SK-N-SH (cell line): ENCODE measurements around the gene ZFP57. TPM values are rescaled to one million over a fixed set of nuclear protein-coding genes. Genes with fewer than 3 reads are reported as not detected.

Experiments used
- CTCF ChIA-PET: fragments of 300-600, 350-600 bp; formaldehyde crosslinking; extraction: SDS; loops from one replicate; lab custom pipeline; 2021; lab: Yijun Ruan, JAX
- POLR2A ChIA-PET: fragments of 350-600 bp; sonication (Branson Sonifier 250); formaldehyde crosslinking; extraction: SDS; loops from one replicate; lab custom pipeline; 2020; ENCODE audit warnings: antibody characterized with exemption, inconsistent platforms; lab: Yijun Ruan, JAX
- DNase-seq: peaks from one replicate; pipeline ENCODE4 v3.0.0; 2012
- H2AFZ ChIP-seq: fragments of 200-600 bp; sonication (generic); 2 replicates; pipeline ENCODE4 v1.8.1; 2016; ENCODE audit warnings: antibody characterized with exemption, mild to moderate bottlenecking, low read depth
- H3F3A ChIP-seq: fragments of 200-600 bp; sonication (generic); replicated peaks from 2 replicates; pipeline ENCODE3; 2016; ENCODE audit warnings: antibody characterized with exemption, mild to moderate bottlenecking; ENCODE audit not compliant: insufficient read depth
- H3K27ac ChIP-seq, 2 experiments: fragments of 200-500 bp in 1 of 2; fragments of 200-600 bp in 1 of 2; sonication (Bioruptor generic) in 1 of 2; sonication (generic), shearing (Covaris generic) in 1 of 2; 2 replicates each; pipeline versions ENCODE4 v1.5.1 to v1.6.1; 2014 to 2016; ENCODE audit warnings: low read depth in 2 of 2, inconsistent platforms in 1 of 2, low read length in 1 of 2, mild to moderate bottlenecking in 1 of 2, mixed read lengths in 1 of 2
- H3K27me3 ChIP-seq: fragments of 200-600 bp; sonication (generic), shearing (Covaris generic); 2 replicates; pipeline ENCODE4 v1.6.1; 2016; ENCODE audit warnings: mixed run types; ENCODE audit not compliant: insufficient read depth
- H3K36me3 ChIP-seq, 2 experiments: fragments of 200-500 bp in 1 of 2; fragments of 200-600 bp in 1 of 2; sonication (Bioruptor generic) in 1 of 2; sonication (generic) in 1 of 2; replicated peaks in 1 of 2; 2 replicates each; pipeline versions ENCODE3 to v1.5.1; 2014 to 2016; ENCODE audit warnings: low read length in 1 of 2, mild to moderate bottlenecking in 1 of 2; ENCODE audit not compliant: insufficient read depth in 2 of 2, control insufficient read depth in 1 of 2
- H3K4me1 ChIP-seq, 2 experiments: fragments of 200-500 bp in 1 of 2; fragments of 200-600 bp in 1 of 2; sonication (Bioruptor generic) in 1 of 2; sonication (generic), shearing (Covaris generic) in 1 of 2; 2 replicates each; pipeline versions ENCODE4 v1.5.1 to v1.6.1; 2014 to 2016; ENCODE audit warnings: low read depth in 1 of 2, low read length in 1 of 2, mixed run types in 1 of 2; ENCODE audit not compliant: insufficient read depth in 2 of 2, control insufficient read depth in 1 of 2
- H3K4me2 ChIP-seq: fragments of 200-600 bp; sonication (generic), shearing (Covaris generic); 2 replicates; pipeline ENCODE4 v1.6.1; 2017; ENCODE audit warnings: mixed run types
- H3K4me3 ChIP-seq, 2 experiments: fragments of 200-500 bp in 1 of 2; fragments of 200-600 bp in 1 of 2; sonication (Bioruptor generic) in 1 of 2; sonication (generic), shearing (Covaris generic) in 1 of 2; 2 replicates each; pipeline versions ENCODE4 v1.5.1 to v1.8.1; 2014 to 2016; ENCODE audit warnings: low read depth in 2 of 2, inconsistent platforms in 1 of 2, low read length in 1 of 2, mild to moderate bottlenecking in 1 of 2, mixed read lengths in 1 of 2, moderate library complexity in 1 of 2
- H3K79me2 ChIP-seq: fragments of 200-600 bp; sonication (generic); 2 replicates; pipeline ENCODE4 v1.8.1; 2017; ENCODE audit warnings: mild to moderate bottlenecking; ENCODE audit not compliant: insufficient read depth
- H3K9ac ChIP-seq: fragments of 200-600 bp; sonication (generic); 2 replicates; pipeline ENCODE4 v1.6.1; 2017; ENCODE audit warnings: mixed run types
- H3K9me2 ChIP-seq: fragments of 200-600 bp; sonication (generic); 2 replicates; pipeline ENCODE4 v1.6.1; 2017; ENCODE audit warnings: mixed run types
- H3K9me3 ChIP-seq: fragments of 200-600 bp; sonication (generic); 2 replicates; pipeline ENCODE4 v1.6.1; 2017; ENCODE audit warnings: mixed run types, mild to moderate bottlenecking, moderate library complexity
- H4K20me1 ChIP-seq: fragments of 200-600 bp; sonication (generic); 2 replicates; pipeline ENCODE4 v1.6.1; 2017; ENCODE audit warnings: mild to moderate bottlenecking, mixed run types; ENCODE audit not compliant: insufficient read depth
- ELF1 ChIP-seq: IDR thresholded peaks from 2 replicates; pipeline ENCODE4 v1.4.0; 2012
- FOSL2 ChIP-seq: IDR thresholded peaks from 2 replicates; pipeline ENCODE4 v1.4.0; 2012; ENCODE audit warnings: low read depth, mild to moderate bottlenecking, moderate library complexity, borderline replicate concordance
- FOXJ3 ChIP-seq: sonication (generic); formaldehyde crosslinking; IDR thresholded peaks from 2 replicates; pipeline ENCODE4 v1.5.1; 2020; ENCODE audit warnings: mild to moderate bottlenecking, missing genetic modification reagents
- FOXM1 ChIP-seq: IDR thresholded peaks from 2 replicates; pipeline ENCODE4 v1.4.0; 2012; ENCODE audit warnings: low read depth, mild to moderate bottlenecking
- GATA2 ChIP-seq: sonication (generic); formaldehyde crosslinking; IDR thresholded peaks from 2 replicates; pipeline ENCODE4 v1.5.0; 2020; ENCODE audit warnings: mild to moderate bottlenecking, missing genetic modification reagents
- JUND ChIP-seq: IDR thresholded peaks from 2 replicates; pipeline ENCODE4 v1.4.0; 2012
- MAX ChIP-seq: IDR thresholded peaks from 2 replicates; pipeline ENCODE4 v1.4.0; 2012; ENCODE audit warnings: low read depth
- MEF2A ChIP-seq: IDR thresholded peaks from 2 replicates; pipeline ENCODE4 v1.4.0; 2012; ENCODE audit warnings: low read depth, borderline replicate concordance
- MXI1 ChIP-seq: IDR thresholded peaks from 2 replicates; pipeline ENCODE4 v1.6.1; 2012; ENCODE audit warnings: mild to moderate bottlenecking, low read depth, low read length, improper control_type of control experiment
- NRF1 ChIP-seq: IDR thresholded peaks from 2 replicates; pipeline ENCODE4 v1.6.1; 2012; ENCODE audit warnings: low read depth, mild to moderate bottlenecking, low read length
- RAD21 ChIP-seq: IDR thresholded peaks from 2 replicates; pipeline ENCODE4 v1.6.1; 2012; ENCODE audit warnings: mild to moderate bottlenecking, low read length
- RCOR1 ChIP-seq: fragments of 150-350 bp; IDR thresholded peaks from 2 replicates; pipeline ENCODE4 v1.6.1; 2017; ENCODE audit warnings: antibody characterized with exemption, low read length
- REST ChIP-seq: IDR thresholded peaks from 2 replicates; pipeline ENCODE4 v1.6.1; 2012; ENCODE audit warnings: mild to moderate bottlenecking, low read depth, low read length, moderate library complexity
- RXRA ChIP-seq: IDR thresholded peaks from 2 replicates; pipeline ENCODE4 v1.4.0; 2012; ENCODE audit warnings: low read depth, mild to moderate bottlenecking, borderline replicate concordance
- SIN3A ChIP-seq: IDR thresholded peaks from 2 replicates; pipeline ENCODE4 v1.6.1; 2012; ENCODE audit warnings: low read depth, mild to moderate bottlenecking, low read length, moderate library complexity, borderline replicate concordance
- TCF12 ChIP-seq: IDR thresholded peaks from 2 replicates; pipeline ENCODE4 v1.4.0; 2012
- TEAD4 ChIP-seq: IDR thresholded peaks from 2 replicates; pipeline ENCODE4 v1.4.0; 2012; ENCODE audit warnings: mild to moderate bottlenecking, borderline replicate concordance; ENCODE audit not compliant: insufficient read depth
- WGBS: methylation state at CpG from one replicate; pipeline ENCODE4 v1.1.6; 2017; ENCODE audit warnings: low lambda C conversion rate; 5-methylcytosine and 5-hydroxymethylcytosine counted together
- polyA plus RNA-seq, 3 experiments: library from polyadenylated mRNA; depleted of rRNA; stranded (reverse); fragments of >200 nt; gene quantifications; 2 replicates each; pipeline ENCODE4 v1.2.3, GENCODE V29; 2012
- TF ChIP-seq, protein P1 (sequence below): fragments of 150-350 bp; IDR thresholded peaks from 2 replicates; pipeline ENCODE4 v1.6.1; 2017; ENCODE audit warnings: antibody characterized with exemption, low read length, low read depth, borderline replicate concordance
- TF ChIP-seq, protein P2 (sequence below): IDR thresholded peaks from 2 replicates; pipeline ENCODE4; 2012
- TF ChIP-seq, protein P3 (sequence below): fragments of 150-350 bp; IDR thresholded peaks from 2 replicates; pipeline ENCODE4 v1.6.1; 2016; ENCODE audit warnings: mild to moderate bottlenecking, low read depth, low read length

The ZFP57 gene
- polyA plus RNA-seq, 1 of the 3 experiments (the other 2 are of a cell fraction), result not detected

GRCh38 chr6:29667158-29667557, 13.8 kb downstream of the ZFP57 start:
- H3K9me2 ChIP-seq, result no peaks in the 10 kb centered on the region
- no peak overlapping the region for H3K27ac ChIP-seq
- H4K20me1 ChIP-seq, result no peaks in the 10 kb centered on the region
- H3K9me3 ChIP-seq, result no peaks in the 10 kb centered on the region
- no peaks in the 10 kb centered on the region for H3K36me3 ChIP-seq
- no peaks in the 10 kb centered on the region for H3K79me2 ChIP-seq
- WGBS, result 45% methylated on average over 5 of the region's 5 CpGs
- DNase-seq, result no peak
- no peak overlapping the region for H3K4me3 ChIP-seq
- no peaks in the 10 kb centered on the region for H3K4me1 ChIP-seq
- H2AFZ ChIP-seq, result no peak overlapping the region
- CTCF ChIA-PET, result interaction anchor here (1.2 to 9.1 kb wide), 4 partner anchors 15 to 38 kb away, joined by 4 to 120 read pairs (median 6); no protein-coding TSS in a partner anchor
- POLR2A ChIA-PET, result no interaction called here
- H3K27me3 ChIP-seq, result peaks cover 16% of the 10 kb centered on the region; the same call in 1 of the 2 replicates
- no peak overlapping the region for H3K9ac ChIP-seq
- TF ChIP-seq MEF2A (no peak), NRF1 (no peak), TEAD4 (no peak), RAD21 (no peak), REST (no peak), MAX (no peak), RXRA (no peak), JUND (no peak)
- no peak overlapping the region for H3K4me2 ChIP-seq
- no peaks in the 10 kb centered on the region for H3F3A ChIP-seq

DNA sequence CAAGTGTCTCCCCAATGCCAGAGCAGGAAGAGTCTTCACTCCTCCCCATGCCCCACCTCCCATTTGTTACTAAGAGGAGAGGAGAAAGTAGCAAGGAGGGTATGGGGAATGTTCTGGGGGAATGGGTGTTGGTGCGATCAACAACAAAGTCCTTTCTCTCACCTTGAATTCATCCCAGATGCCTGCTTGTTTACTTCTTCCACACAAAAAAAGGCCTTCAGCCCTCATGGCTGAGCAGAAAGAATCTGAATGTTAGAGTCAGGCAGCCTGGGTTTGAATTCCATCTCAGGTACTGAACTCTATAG, 14.2 kb downstream of the ZFP57 start:
- H3K27me3 ChIP-seq, result peaks cover 16% of the 10 kb centered on the region; the same call in 1 of the 2 replicates
- POLR2A ChIA-PET, result no interaction called here

More for the DNA sequence above, 14.2 kb downstream of the ZFP57 start:
- DNase-seq, result no peak
- no peaks in the 10 kb centered on the region for H3K9me3 ChIP-seq
- H3F3A ChIP-seq, result no peaks in the 10 kb centered on the region
- no peaks in the 10 kb centered on the region for H3K9me2 ChIP-seq
- H3K9ac ChIP-seq, result no peak overlapping the region
- no peaks in the 10 kb centered on the region for H4K20me1 ChIP-seq
- no peaks in the 10 kb centered on the region for H3K79me2 ChIP-seq
- no peaks in the 10 kb centered on the region for H3K4me1 ChIP-seq
- no peak for TF ChIP-seq FOXJ3
- TF ChIP-seq RAD21, result no peak
- no peak for TF ChIP-seq MXI1
- TF ChIP-seq RXRA, result no peak
- TF ChIP-seq, protein P1, sequence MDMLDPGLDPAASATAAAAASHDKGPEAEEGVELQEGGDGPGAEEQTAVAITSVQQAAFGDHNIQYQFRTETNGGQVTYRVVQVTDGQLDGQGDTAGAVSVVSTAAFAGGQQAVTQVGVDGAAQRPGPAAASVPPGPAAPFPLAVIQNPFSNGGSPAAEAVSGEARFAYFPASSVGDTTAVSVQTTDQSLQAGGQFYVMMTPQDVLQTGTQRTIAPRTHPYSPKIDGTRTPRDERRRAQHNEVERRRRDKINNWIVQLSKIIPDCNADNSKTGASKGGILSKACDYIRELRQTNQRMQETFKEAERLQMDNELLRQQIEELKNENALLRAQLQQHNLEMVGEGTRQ, result no peak
- no peak for TF ChIP-seq FOSL2
- TF ChIP-seq, protein P2, sequence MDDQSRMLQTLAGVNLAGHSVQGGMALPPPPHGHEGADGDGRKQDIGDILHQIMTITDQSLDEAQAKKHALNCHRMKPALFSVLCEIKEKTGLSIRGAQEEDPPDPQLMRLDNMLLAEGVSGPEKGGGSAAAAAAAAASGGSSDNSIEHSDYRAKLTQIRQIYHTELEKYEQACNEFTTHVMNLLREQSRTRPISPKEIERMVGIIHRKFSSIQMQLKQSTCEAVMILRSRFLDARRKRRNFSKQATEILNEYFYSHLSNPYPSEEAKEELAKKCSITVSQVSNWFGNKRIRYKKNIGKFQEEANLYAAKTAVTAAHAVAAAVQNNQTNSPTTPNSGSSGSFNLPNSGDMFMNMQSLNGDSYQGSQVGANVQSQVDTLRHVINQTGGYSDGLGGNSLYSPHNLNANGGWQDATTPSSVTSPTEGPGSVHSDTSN, result no peak
- TF ChIP-seq ELF1, result no peak
- no peak for TF ChIP-seq FOXM1
- TF ChIP-seq MAX, result no peak
- no peak for TF ChIP-seq TCF12
- no peak for TF ChIP-seq RCOR1
- TF ChIP-seq SIN3A, result no peak
- no peak for TF ChIP-seq GATA2 (CRISPR knock-in tag)
- TF ChIP-seq, protein P3, sequence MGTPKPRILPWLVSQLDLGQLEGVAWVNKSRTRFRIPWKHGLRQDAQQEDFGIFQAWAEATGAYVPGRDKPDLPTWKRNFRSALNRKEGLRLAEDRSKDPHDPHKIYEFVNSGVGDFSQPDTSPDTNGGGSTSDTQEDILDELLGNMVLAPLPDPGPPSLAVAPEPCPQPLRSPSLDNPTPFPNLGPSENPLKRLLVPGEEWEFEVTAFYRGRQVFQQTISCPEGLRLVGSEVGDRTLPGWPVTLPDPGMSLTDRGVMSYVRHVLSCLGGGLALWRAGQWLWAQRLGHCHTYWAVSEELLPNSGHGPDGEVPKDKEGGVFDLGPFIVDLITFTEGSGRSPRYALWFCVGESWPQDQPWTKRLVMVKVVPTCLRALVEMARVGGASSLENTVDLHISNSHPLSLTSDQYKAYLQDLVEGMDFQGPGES, result no peak
- no peak for TF ChIP-seq JUND
- TF ChIP-seq, all 33 proteins: peak for 0
- no peak overlapping the region for H3K4me2 ChIP-seq
- H2AFZ ChIP-seq, result no peak overlapping the region
- no peak overlapping the region for H3K27ac ChIP-seq
- no peaks in the 10 kb centered on the region for H3K36me3 ChIP-seq
- no peak overlapping the region for H3K4me3 ChIP-seq
- WGBS, result 92% methylated on average over 1 of the region's 1 CpG
- CTCF ChIA-PET, result interaction anchor here (1.2 to 9.1 kb wide), 4 partner anchors 15 to 38 kb away, joined by 4 to 120 read pairs (median 6); no protein-coding TSS in a partner anchor
